ENCODE results near the gene CPPED1. TPM values are rescaled to one million over a fixed set of nuclear protein-coding genes. Genes with fewer than 3 reads are reported as not detected.

The CPPED1 gene
- total RNA-seq, 4 donors from 2014 or later: 10.4 to 18.9 (median 16.0) TPM

DNA sequence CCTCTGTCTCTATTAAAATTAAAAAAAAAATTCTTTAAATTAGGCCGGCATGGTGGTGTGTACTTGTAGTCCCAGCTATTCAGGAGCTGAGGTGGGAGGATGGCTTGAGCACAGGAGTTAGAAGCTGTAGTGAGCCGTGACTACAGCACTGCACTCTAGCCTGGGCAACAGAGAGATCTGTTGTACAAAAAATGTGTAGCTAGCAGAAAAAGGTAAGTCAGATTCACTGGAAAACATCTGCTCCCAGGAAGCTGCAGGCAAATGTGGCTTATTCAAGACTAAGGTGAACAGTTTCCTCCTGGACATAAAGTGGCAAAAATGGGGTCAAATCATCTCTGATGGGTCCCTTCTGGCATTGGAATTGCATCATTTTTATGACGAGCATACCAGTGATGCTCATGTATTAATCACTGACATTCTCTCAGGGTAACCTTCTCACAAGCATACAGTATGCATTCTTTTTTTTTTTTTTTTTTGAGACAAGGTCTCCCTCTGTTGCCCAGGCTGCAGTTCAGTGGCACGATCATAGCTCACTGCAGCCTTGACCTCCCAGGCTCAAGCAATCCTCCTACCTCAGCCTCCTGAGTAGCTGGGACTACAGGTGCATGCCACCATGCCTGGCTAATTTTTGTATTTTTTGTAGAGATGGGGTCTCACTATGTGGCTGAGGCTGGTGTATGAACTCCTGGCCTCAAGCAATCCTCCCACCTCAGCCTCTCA is 48.7 kb downstream of the CPPED1 start:
- no peak for DNase-seq (ENCODE audit: low spot score in 2 of 2)
- H3K27me3 ChIP-seq: no peaks in the 10 kb centered on the region
- H3K9me3 ChIP-seq: no peaks in the 10 kb centered on the region
- no peak overlapping the region for H3K4me3 ChIP-seq
- H3K4me1 ChIP-seq: peaks cover 0 to 21% (median 9%) of the 10 kb centered on the region in 4 donors
- TF ChIP-seq EP300 (IDR thresholded peaks at IDR 0.05) (no peak), CTCF (IDR thresholded peaks at IDR 0.05) (no peak), POLR2A (IDR thresholded peaks at IDR 0.05) (no peak)
- H3K27ac ChIP-seq: no peak overlapping the region
- 73 to 79% methylated on average over 4 of the region's 4 CpGs for WGBS, 2 donors
- no peaks in the 10 kb centered on the region for H3K36me3 ChIP-seq

DNA sequence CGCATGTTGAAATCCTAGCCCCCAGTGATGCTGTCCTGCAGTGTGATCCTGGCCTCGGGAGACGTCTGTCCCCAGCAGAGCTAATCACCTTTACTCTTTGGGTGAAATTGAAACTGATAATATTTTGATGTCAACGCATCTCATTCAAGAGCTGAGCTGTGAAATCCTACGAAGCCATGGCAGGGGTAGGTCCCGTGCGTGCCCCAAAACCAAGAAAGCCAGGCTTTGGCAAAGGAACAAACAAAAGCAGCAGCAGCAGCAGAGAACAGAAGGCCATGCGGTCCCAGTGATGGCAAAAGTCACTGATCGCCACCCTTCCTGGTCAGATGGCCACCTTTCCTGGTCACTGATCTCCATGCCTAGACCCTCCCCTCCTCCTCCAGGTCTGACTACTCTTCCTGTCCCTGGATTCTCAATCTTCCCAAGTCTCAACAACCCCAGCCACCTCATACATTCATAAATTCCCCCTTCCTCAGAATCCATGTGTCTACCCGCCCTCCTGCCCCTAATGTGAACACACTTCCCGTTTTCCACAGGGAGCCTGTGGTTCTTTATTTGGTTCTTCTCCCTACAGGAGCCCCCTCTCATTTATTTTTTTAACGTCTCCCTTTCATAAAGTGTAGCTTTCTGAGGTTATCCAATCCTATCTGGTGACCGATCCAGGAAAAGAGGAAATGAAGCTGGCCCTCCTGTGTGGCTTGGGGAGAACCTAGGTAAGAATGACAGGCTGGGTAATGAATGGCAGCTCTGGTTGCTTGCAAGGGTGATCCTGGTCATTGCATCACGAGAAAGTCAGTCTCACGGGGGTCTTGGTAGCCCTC is 50.3 kb downstream of the CPPED1 start:
- peaks cover 0 to 16% (median 7%) of the 10 kb centered on the region in 4 donors for H3K4me1 ChIP-seq
- no peak overlapping the region for H3K4me3 ChIP-seq
- H3K9me3 ChIP-seq: no peaks in the 10 kb centered on the region
- H3K27ac ChIP-seq: no peak overlapping the region
- WGBS, 2 donors: 85 to 86% methylated on average over 15 of the region's 15 CpGs
- no peaks in the 10 kb centered on the region for H3K36me3 ChIP-seq
- no peaks in the 10 kb centered on the region for H3K27me3 ChIP-seq
- TF ChIP-seq POLR2A (IDR thresholded peaks at IDR 0.05) (no peak), CTCF (IDR thresholded peaks at IDR 0.05) (no peak), EP300 (IDR thresholded peaks at IDR 0.05) (no peak)
- DNase-seq (ENCODE audit: low spot score in 2 of 2): no peak

DNA sequence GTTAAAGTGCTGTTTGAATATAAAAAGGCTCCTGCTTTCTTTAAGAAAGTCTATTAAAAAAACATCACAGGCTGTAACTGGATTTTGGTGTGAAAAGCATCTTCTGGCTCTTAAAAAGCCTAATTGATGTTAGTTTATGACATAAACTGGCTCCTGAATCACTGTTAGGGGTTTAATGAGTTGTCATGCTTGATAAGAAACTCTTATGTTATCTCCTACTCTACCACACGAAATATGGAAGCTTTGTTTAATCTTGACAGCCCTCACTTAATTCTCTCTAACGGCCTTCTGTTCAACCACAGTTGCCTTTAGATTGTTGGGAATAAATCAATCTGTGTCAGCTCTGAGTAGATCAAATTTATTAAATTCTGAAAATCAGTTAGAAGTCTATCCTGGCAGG is 51.5 kb downstream of the CPPED1 start:
- no peak overlapping the region for H3K4me3 ChIP-seq
- no peak for TF ChIP-seq EP300 (IDR thresholded peaks at IDR 0.05)
- TF ChIP-seq CTCF (IDR thresholded peaks at IDR 0.05): no peak
- TF ChIP-seq POLR2A (IDR thresholded peaks at IDR 0.05): no peak
- peaks cover 0 to 4% (median 0%) of the 10 kb centered on the region in 4 donors for H3K4me1 ChIP-seq
- H3K27me3 ChIP-seq: no peaks in the 10 kb centered on the region
- no peak for DNase-seq (ENCODE audit: low spot score in 2 of 2)
- no peaks in the 10 kb centered on the region for H3K36me3 ChIP-seq
- no peak overlapping the region for H3K27ac ChIP-seq
- no peaks in the 10 kb centered on the region for H3K9me3 ChIP-seq
- WGBS, 2 donors: 65 to 78% methylated on average over 2 of the region's 2 CpGs

GRCh38 chr16:12750554-12750918 is 53.2 kb downstream of the CPPED1 start:
- 91 to 92% methylated on average over 9 of the region's 9 CpGs for WGBS, 2 donors
- DNase-seq (ENCODE audit: low spot score in 2 of 2): no peak
- no peak for TF ChIP-seq EP300 (IDR thresholded peaks at IDR 0.05)
- no peak for TF ChIP-seq POLR2A (IDR thresholded peaks at IDR 0.05)

DNA sequence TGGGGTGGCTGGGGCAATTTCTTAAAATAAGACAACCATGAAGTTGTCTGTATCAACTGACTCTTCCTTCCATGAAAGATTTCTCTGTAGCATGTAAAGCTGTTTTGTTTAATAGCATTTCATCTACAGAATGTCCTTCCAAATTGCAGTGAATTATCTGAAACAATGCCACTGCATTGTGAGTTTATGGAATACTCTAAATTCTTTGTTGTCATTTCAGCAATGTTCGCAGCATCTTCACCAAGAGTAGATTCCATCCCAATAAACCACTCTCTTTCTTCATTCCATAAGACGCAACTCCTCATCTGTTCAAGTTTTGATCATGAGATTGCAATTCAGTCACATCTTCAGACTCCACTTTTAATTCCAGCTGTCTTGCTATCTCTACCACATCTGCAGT is 54.6 kb downstream of the CPPED1 start:
- Histone ChIP-seq H3K9me3 (peaks cover 0 to 19% (median 0%) of the 10 kb centered on the region in 4 donors), H3K36me3 (peaks cover 0 to 8% (median 0%) of the 10 kb centered on the region in 3 donors), H3K4me3 (no peak overlapping the region), H3K27me3 (no peaks in the 10 kb centered on the region), H3K4me1 (no peaks in the 10 kb centered on the region), H3K27ac (no peak overlapping the region)
- no peak for TF ChIP-seq CTCF (IDR thresholded peaks at IDR 0.05)
- no peak for TF ChIP-seq EP300 (IDR thresholded peaks at IDR 0.05)
- no peak for TF ChIP-seq POLR2A (IDR thresholded peaks at IDR 0.05)
- DNase-seq (ENCODE audit: low spot score in 2 of 2): no peak
- 75 to 77% methylated on average over 2 of the region's 2 CpGs for WGBS, 2 donors

More at GRCh38 chr16:12750554-12750918, 53.2 kb downstream of the CPPED1 start:
- no peaks in the 10 kb centered on the region for H3K36me3 ChIP-seq
- H3K27me3 ChIP-seq: no peaks in the 10 kb centered on the region
- H3K4me1 ChIP-seq: no peaks in the 10 kb centered on the region
- H3K4me3 ChIP-seq: no peak overlapping the region
- no peak overlapping the region for H3K27ac ChIP-seq
- peaks cover 0 to 5% (median 0%) of the 10 kb centered on the region in 4 donors for H3K9me3 ChIP-seq

Data from tibial nerve (tissue), 4 donors.